ENCODE measurements around the gene WSCD1.

The WSCD1 gene

GRCh38 chr17:6145946-6146345 lies 75.8 kb downstream of the WSCD1 start:
- in situ Hi-C loops (cut with MboI; ENCODE audit: low sequenced_read_pairs, unreplicated experiment) = no loop called here
- no peak for DNase-seq (ENCODE audit: low spot score)
- TF ChIP-seq CTCF (IDR thresholded peaks at IDR 0.05; ENCODE audit: borderline replicate concordance, control extremely low read depth, extremely low read depth, insufficient read depth, missing control alignments) = no peak

- no peak for DNase-seq (ENCODE audit: low spot score)
- TF ChIP-seq CTCF (IDR thresholded peaks at IDR 0.05; ENCODE audit: borderline replicate concordance, control extremely low read depth, extremely low read depth, insufficient read depth, missing control alignments) = no peak
- in situ Hi-C loops (cut with MboI; ENCODE audit: low sequenced_read_pairs, unreplicated experiment) = no loop called here
Measured at GRCh38 chr17:6147042-6147441, 76.9 kb downstream of the WSCD1 start.

GRCh38 chr17:6153375-6153774 lies 83.2 kb downstream of the WSCD1 start:
- TF ChIP-seq CTCF (IDR thresholded peaks at IDR 0.05; ENCODE audit: borderline replicate concordance, control extremely low read depth, extremely low read depth, insufficient read depth, missing control alignments) = no peak
- no peak for DNase-seq (ENCODE audit: low spot score)
- in situ Hi-C loops (cut with MboI; ENCODE audit: low sequenced_read_pairs, unreplicated experiment) = no loop called here

- in situ Hi-C loops (cut with MboI; ENCODE audit: low sequenced_read_pairs, unreplicated experiment) = no loop called here
- DNase-seq (ENCODE audit: low spot score) = no peak
- TF ChIP-seq CTCF (IDR thresholded peaks at IDR 0.05; ENCODE audit: borderline replicate concordance, control extremely low read depth, extremely low read depth, insufficient read depth, missing control alignments) = no peak
Measured at GRCh38 chr17:6157716-6158115, 87.5 kb downstream of the WSCD1 start.

- TF ChIP-seq CTCF (IDR thresholded peaks at IDR 0.05; ENCODE audit: borderline replicate concordance, control extremely low read depth, extremely low read depth, insufficient read depth, missing control alignments) = no peak
- in situ Hi-C loops (cut with MboI; ENCODE audit: low sequenced_read_pairs, unreplicated experiment) = no loop called here
- no peak for DNase-seq (ENCODE audit: low spot score)
Measured at GRCh38 chr17:6159541-6160231, 89.5 kb downstream of the WSCD1 start.

GRCh38 chr17:6160232-6160555 lies 90.0 kb downstream of the WSCD1 start:
- in situ Hi-C loops (cut with MboI; ENCODE audit: low sequenced_read_pairs, unreplicated experiment) = no loop called here
- DNase-seq (ENCODE audit: low spot score) = no peak
- no peak for TF ChIP-seq CTCF (IDR thresholded peaks at IDR 0.05; ENCODE audit: borderline replicate concordance, control extremely low read depth, extremely low read depth, insufficient read depth, missing control alignments)
